ENCODE data around the gene KIAA0408. TPM values are rescaled to one million over a fixed set of nuclear protein-coding genes. Genes with fewer than 3 reads are reported as not detected.

The KIAA0408 gene
- polyA plus RNA-seq (2013, experiment 1 of 2) = 5.0 TPM
- 5.0 TPM for polyA plus RNA-seq (2013, experiment 2 of 2)

- H3K4me3 ChIP-seq (ENCODE audit: extremely low read depth, insufficient read depth, low read length, poor library complexity, severe bottlenecking) = no peak within 1 kb of the TSS
- H3K9me3 ChIP-seq (ENCODE audit: control insufficient read depth, low read length) = no peaks in the 10 kb centered on the region
- H3K36me3 ChIP-seq (ENCODE audit: control insufficient read depth, insufficient read depth, low read length) = no peaks in the 10 kb centered on the region
- peak within 1 kb of the TSS; percentile 63 for H3K27ac ChIP-seq (ENCODE audit: low read depth, low read length, severe bottlenecking)
- H3K4me1 ChIP-seq (ENCODE audit: control insufficient read depth, insufficient read depth, low read length, poor library complexity, severe bottlenecking) = peaks cover 5% of the 10 kb centered on the region
- 19 to 28% methylated on average over 4 of the region's 4 CpGs for WGBS, 2 experiments (ENCODE audit: insufficient coverage in 2 of 2)
Observed at GRCh38 chr6:127459231-127459641, at the start of gene KIAA0408. TSS of gene KIAA0408 (minus strand) at chr6:127459389. CDS start at chr6:127453981, 5,408 bp downstream.

GRCh38 chr6:127506894-127507293 lies 47.7 kb upstream of the KIAA0408 start:
- no peaks in the 10 kb centered on the region for H3K9me3 ChIP-seq (ENCODE audit: control insufficient read depth, low read length)
- no CpG with 5 or more reads among the region's 1 CpG for WGBS, 2 experiments (ENCODE audit: insufficient coverage in 2 of 2)
- H3K36me3 ChIP-seq (ENCODE audit: control insufficient read depth, insufficient read depth, low read length) = peaks cover 56% of the 10 kb centered on the region
- H3K27ac ChIP-seq (ENCODE audit: low read depth, low read length, severe bottlenecking) = no peak overlapping the region
- H3K4me1 ChIP-seq (ENCODE audit: control insufficient read depth, insufficient read depth, low read length, poor library complexity, severe bottlenecking) = no peaks in the 10 kb centered on the region
- H3K4me3 ChIP-seq (ENCODE audit: extremely low read depth, insufficient read depth, low read length, poor library complexity, severe bottlenecking) = no peak overlapping the region

- Histone ChIP-seq H3K9me3 (ENCODE audit: control insufficient read depth, low read length) (no peaks in the 10 kb centered on the region), H3K36me3 (ENCODE audit: control insufficient read depth, insufficient read depth, low read length) (peaks cover 24% of the 10 kb centered on the region), H3K4me1 (ENCODE audit: control insufficient read depth, insufficient read depth, low read length, poor library complexity, severe bottlenecking) (no peaks in the 10 kb centered on the region), H3K27ac (ENCODE audit: low read depth, low read length, severe bottlenecking) (no peak overlapping the region), H3K4me3 (ENCODE audit: extremely low read depth, insufficient read depth, low read length, poor library complexity, severe bottlenecking) (no peak overlapping the region)
- WGBS, 2 experiments (ENCODE audit: insufficient coverage in 2 of 2) = 80 to 100% methylated on average over 1 to 2 of the region's 3 CpGs
Observed at GRCh38 chr6:127503022-127503421, 43.8 kb upstream of the KIAA0408 start.

GRCh38 chr6:127497410-127497809 lies 38.2 kb upstream of the KIAA0408 start:
- Histone ChIP-seq H3K36me3 (ENCODE audit: control insufficient read depth, insufficient read depth, low read length) (peaks cover 6% of the 10 kb centered on the region), H3K9me3 (ENCODE audit: control insufficient read depth, low read length) (no peaks in the 10 kb centered on the region)

GRCh38 chr6:127496471-127496870 lies 37.3 kb upstream of the KIAA0408 start:
- no CpG with 5 or more reads among the region's 1 CpG for WGBS, 2 experiments (ENCODE audit: insufficient coverage in 2 of 2)

More at GRCh38 chr6:127497410-127497809, 38.2 kb upstream of the KIAA0408 start:
- WGBS, 2 experiments (ENCODE audit: insufficient coverage in 2 of 2) = 60 to 100% methylated on average over 1 of the region's 1 CpG
- H3K27ac ChIP-seq (ENCODE audit: low read depth, low read length, severe bottlenecking) = no peak overlapping the region
- no peak overlapping the region for H3K4me3 ChIP-seq (ENCODE audit: extremely low read depth, insufficient read depth, low read length, poor library complexity, severe bottlenecking)
- no peaks in the 10 kb centered on the region for H3K4me1 ChIP-seq (ENCODE audit: control insufficient read depth, insufficient read depth, low read length, poor library complexity, severe bottlenecking)

GRCh38 chr6:127494240-127494767 lies 35.1 kb upstream of the KIAA0408 start:
- Histone ChIP-seq H3K36me3 (ENCODE audit: control insufficient read depth, insufficient read depth, low read length) (peaks cover 37% of the 10 kb centered on the region), H3K4me1 (ENCODE audit: control insufficient read depth, insufficient read depth, low read length, poor library complexity, severe bottlenecking) (no peaks in the 10 kb centered on the region), H3K27ac (ENCODE audit: low read depth, low read length, severe bottlenecking) (no peak overlapping the region), H3K9me3 (ENCODE audit: control insufficient read depth, low read length) (no peaks in the 10 kb centered on the region), H3K4me3 (ENCODE audit: extremely low read depth, insufficient read depth, low read length, poor library complexity, severe bottlenecking) (no peak overlapping the region)

More at GRCh38 chr6:127496471-127496870, 37.3 kb upstream of the KIAA0408 start:
- Histone ChIP-seq H3K9me3 (ENCODE audit: control insufficient read depth, low read length) (no peaks in the 10 kb centered on the region), H3K36me3 (ENCODE audit: control insufficient read depth, insufficient read depth, low read length) (peaks cover 15% of the 10 kb centered on the region), H3K27ac (ENCODE audit: low read depth, low read length, severe bottlenecking) (no peak overlapping the region), H3K4me3 (ENCODE audit: extremely low read depth, insufficient read depth, low read length, poor library complexity, severe bottlenecking) (no peak overlapping the region), H3K4me1 (ENCODE audit: control insufficient read depth, insufficient read depth, low read length, poor library complexity, severe bottlenecking) (no peaks in the 10 kb centered on the region)

GRCh38 chr6:127489248-127489647 lies 30.1 kb upstream of the KIAA0408 start:
- no peaks in the 10 kb centered on the region for H3K4me1 ChIP-seq (ENCODE audit: control insufficient read depth, insufficient read depth, low read length, poor library complexity, severe bottlenecking)
- H3K9me3 ChIP-seq (ENCODE audit: control insufficient read depth, low read length) = no peaks in the 10 kb centered on the region
- 100% methylated on average over 1 of the region's 1 CpG; no CpG with 5 or more reads in 1 of the 2 experiments for WGBS, 2 experiments (ENCODE audit: insufficient coverage in 2 of 2)
- no peak overlapping the region for H3K4me3 ChIP-seq (ENCODE audit: extremely low read depth, insufficient read depth, low read length, poor library complexity, severe bottlenecking)
- H3K36me3 ChIP-seq (ENCODE audit: control insufficient read depth, insufficient read depth, low read length) = peaks cover 37% of the 10 kb centered on the region
- H3K27ac ChIP-seq (ENCODE audit: low read depth, low read length, severe bottlenecking) = no peak overlapping the region

- H3K9me3 ChIP-seq (ENCODE audit: control insufficient read depth, low read length) = no peaks in the 10 kb centered on the region
- peaks cover 45% of the 10 kb centered on the region for H3K36me3 ChIP-seq (ENCODE audit: control insufficient read depth, insufficient read depth, low read length)
- no peaks in the 10 kb centered on the region for H3K4me1 ChIP-seq (ENCODE audit: control insufficient read depth, insufficient read depth, low read length, poor library complexity, severe bottlenecking)
- H3K4me3 ChIP-seq (ENCODE audit: extremely low read depth, insufficient read depth, low read length, poor library complexity, severe bottlenecking) = no peak overlapping the region
- 78 to 94% methylated on average over 1 to 2 of the region's 3 CpGs for WGBS, 2 experiments (ENCODE audit: insufficient coverage in 2 of 2)
- H3K27ac ChIP-seq (ENCODE audit: low read depth, low read length, severe bottlenecking) = no peak overlapping the region
Observed at GRCh38 chr6:127486934-127487333, 27.7 kb upstream of the KIAA0408 start.

- no peak overlapping the region for H3K27ac ChIP-seq (ENCODE audit: low read depth, low read length, severe bottlenecking)
- H3K9me3 ChIP-seq (ENCODE audit: control insufficient read depth, low read length) = no peaks in the 10 kb centered on the region
- no peaks in the 10 kb centered on the region for H3K4me1 ChIP-seq (ENCODE audit: control insufficient read depth, insufficient read depth, low read length, poor library complexity, severe bottlenecking)
- H3K36me3 ChIP-seq (ENCODE audit: control insufficient read depth, insufficient read depth, low read length) = peaks cover 29% of the 10 kb centered on the region
- no peak overlapping the region for H3K4me3 ChIP-seq (ENCODE audit: extremely low read depth, insufficient read depth, low read length, poor library complexity, severe bottlenecking)
- 100% methylated on average over 1 of the region's 3 CpGs; no CpG with 5 or more reads in 1 of the 2 experiments for WGBS, 2 experiments (ENCODE audit: insufficient coverage in 2 of 2)
Observed at GRCh38 chr6:127484212-127484863, 25.1 kb upstream of the KIAA0408 start.

GRCh38 chr6:127483399-127484055 lies 24.3 kb upstream of the KIAA0408 start:
- Histone ChIP-seq H3K36me3 (ENCODE audit: control insufficient read depth, insufficient read depth, low read length) (peaks cover 27% of the 10 kb centered on the region), H3K9me3 (ENCODE audit: control insufficient read depth, low read length) (no peaks in the 10 kb centered on the region), H3K4me1 (ENCODE audit: control insufficient read depth, insufficient read depth, low read length, poor library complexity, severe bottlenecking) (no peaks in the 10 kb centered on the region), H3K27ac (ENCODE audit: low read depth, low read length, severe bottlenecking) (no peak overlapping the region), H3K4me3 (ENCODE audit: extremely low read depth, insufficient read depth, low read length, poor library complexity, severe bottlenecking) (no peak overlapping the region)
- WGBS, 2 experiments (ENCODE audit: insufficient coverage in 2 of 2) = no CpG with 5 or more reads among the region's 5 CpGs

- Histone ChIP-seq H3K4me1 (ENCODE audit: control insufficient read depth, insufficient read depth, low read length, poor library complexity, severe bottlenecking) (no peaks in the 10 kb centered on the region), H3K9me3 (ENCODE audit: control insufficient read depth, low read length) (no peaks in the 10 kb centered on the region), H3K27ac (ENCODE audit: low read depth, low read length, severe bottlenecking) (no peak overlapping the region), H3K4me3 (ENCODE audit: extremely low read depth, insufficient read depth, low read length, poor library complexity, severe bottlenecking) (no peak overlapping the region), H3K36me3 (ENCODE audit: control insufficient read depth, insufficient read depth, low read length) (peaks cover 36% of the 10 kb centered on the region)
- no CpG with 5 or more reads among the region's 2 CpGs for WGBS, 2 experiments (ENCODE audit: insufficient coverage in 2 of 2)
Observed at GRCh38 chr6:127482325-127482724, 23.1 kb upstream of the KIAA0408 start.

Measured in mesodermal cell (in vitro differentiated cells).